Lower leg skin (tissue), 3 donors: ENCODE measurements around the gene ATIC.

ENCODE experiments used
- CTCF ChIP-seq, 3 donors: fragments of 450-650 bp; IDR thresholded peaks; one replicate each; pipeline ENCODE4 v1.5.1; 2016; ENCODE audit warnings: antibody characterized with exemption in 3 of 3, mild to moderate bottlenecking in 3 of 3, moderate library complexity in 2 of 3
- POLR2A ChIP-seq, 2 donors: fragments of 450-650 bp; IDR thresholded peaks; one replicate each; pipeline ENCODE4 v1.6.1; 2016 to 2017; ENCODE audit warnings: antibody characterized with exemption in 2 of 2, mild to moderate bottlenecking in 1 of 2, moderate library complexity in 1 of 2

- no peak for TF ChIP-seq CTCF (IDR thresholded peaks at IDR 0.05)
- TF ChIP-seq POLR2A (IDR thresholded peaks at IDR 0.05), result no peak
Observed at GRCh38 chr2:215378045-215378444, 66.2 kb downstream of the ATIC start.
